ENCODE results near the gene TMEM165.

The TMEM165 gene

GRCh38 chr4:55367084-55367722, 28.6 kb upstream of the TMEM165 start:
- DNase-seq (ENCODE audit: low read depth), result no peak
- no peak overlapping the region for H3K4me3 ChIP-seq (ENCODE audit: low read depth, low read length)
- TF ChIP-seq, protein P1, sequence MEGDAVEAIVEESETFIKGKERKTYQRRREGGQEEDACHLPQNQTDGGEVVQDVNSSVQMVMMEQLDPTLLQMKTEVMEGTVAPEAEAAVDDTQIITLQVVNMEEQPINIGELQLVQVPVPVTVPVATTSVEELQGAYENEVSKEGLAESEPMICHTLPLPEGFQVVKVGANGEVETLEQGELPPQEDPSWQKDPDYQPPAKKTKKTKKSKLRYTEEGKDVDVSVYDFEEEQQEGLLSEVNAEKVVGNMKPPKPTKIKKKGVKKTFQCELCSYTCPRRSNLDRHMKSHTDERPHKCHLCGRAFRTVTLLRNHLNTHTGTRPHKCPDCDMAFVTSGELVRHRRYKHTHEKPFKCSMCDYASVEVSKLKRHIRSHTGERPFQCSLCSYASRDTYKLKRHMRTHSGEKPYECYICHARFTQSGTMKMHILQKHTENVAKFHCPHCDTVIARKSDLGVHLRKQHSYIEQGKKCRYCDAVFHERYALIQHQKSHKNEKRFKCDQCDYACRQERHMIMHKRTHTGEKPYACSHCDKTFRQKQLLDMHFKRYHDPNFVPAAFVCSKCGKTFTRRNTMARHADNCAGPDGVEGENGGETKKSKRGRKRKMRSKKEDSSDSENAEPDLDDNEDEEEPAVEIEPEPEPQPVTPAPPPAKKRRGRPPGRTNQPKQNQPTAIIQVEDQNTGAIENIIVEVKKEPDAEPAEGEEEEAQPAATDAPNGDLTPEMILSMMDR (IDR thresholded peaks at IDR 0.05; ENCODE audit: insufficient read depth, low read depth, low read length, missing control alignments), result no peak

DNA sequence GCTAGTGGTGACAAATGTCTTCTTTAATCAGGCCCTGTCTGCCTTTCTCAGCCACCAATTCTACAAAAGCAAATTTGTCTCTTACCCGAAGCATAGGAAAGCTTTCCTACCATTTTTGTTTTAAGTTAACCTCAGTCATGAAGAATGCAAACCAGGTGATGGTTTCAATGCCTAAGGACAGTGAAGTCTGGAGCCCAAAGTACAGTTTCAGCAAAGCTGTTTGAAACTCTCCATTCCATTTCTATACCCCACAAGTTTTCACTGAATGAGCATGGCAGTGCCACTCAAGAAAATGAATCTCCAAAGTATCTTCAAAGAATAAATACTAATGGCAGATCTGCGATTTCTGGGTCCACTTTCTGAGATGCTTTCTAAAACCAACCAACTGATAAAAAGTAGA, 25.8 kb upstream of the TMEM165 start:
- no peak overlapping the region for H3K4me3 ChIP-seq (ENCODE audit: low read depth, low read length)
- TF ChIP-seq, protein P1 (IDR thresholded peaks at IDR 0.05; ENCODE audit: insufficient read depth, low read depth, low read length, missing control alignments), result no peak
- DNase-seq (ENCODE audit: low read depth), result no peak

- no peak overlapping the region for H3K4me3 ChIP-seq (ENCODE audit: low read depth, low read length)
- TF ChIP-seq, protein P1 (IDR thresholded peaks at IDR 0.05; ENCODE audit: insufficient read depth, low read depth, low read length, missing control alignments), result no peak
- DNase-seq (ENCODE audit: low read depth), result no peak
Observed at GRCh38 chr4:55372259-55372658, 23.5 kb upstream of the TMEM165 start.

GRCh38 chr4:55373461-55373860, 22.3 kb upstream of the TMEM165 start:
- H3K4me3 ChIP-seq (ENCODE audit: low read depth, low read length), result no peak overlapping the region
- no peak for DNase-seq (ENCODE audit: low read depth)
- TF ChIP-seq, protein P1 (IDR thresholded peaks at IDR 0.05; ENCODE audit: insufficient read depth, low read depth, low read length, missing control alignments), result no peak

- H3K4me3 ChIP-seq (ENCODE audit: low read depth, low read length), result no peak overlapping the region
- no peak for DNase-seq (ENCODE audit: low read depth)
- TF ChIP-seq, protein P1 (IDR thresholded peaks at IDR 0.05; ENCODE audit: insufficient read depth, low read depth, low read length, missing control alignments), result no peak
Observed at GRCh38 chr4:55376698-55377097, 19.1 kb upstream of the TMEM165 start.

DNA sequence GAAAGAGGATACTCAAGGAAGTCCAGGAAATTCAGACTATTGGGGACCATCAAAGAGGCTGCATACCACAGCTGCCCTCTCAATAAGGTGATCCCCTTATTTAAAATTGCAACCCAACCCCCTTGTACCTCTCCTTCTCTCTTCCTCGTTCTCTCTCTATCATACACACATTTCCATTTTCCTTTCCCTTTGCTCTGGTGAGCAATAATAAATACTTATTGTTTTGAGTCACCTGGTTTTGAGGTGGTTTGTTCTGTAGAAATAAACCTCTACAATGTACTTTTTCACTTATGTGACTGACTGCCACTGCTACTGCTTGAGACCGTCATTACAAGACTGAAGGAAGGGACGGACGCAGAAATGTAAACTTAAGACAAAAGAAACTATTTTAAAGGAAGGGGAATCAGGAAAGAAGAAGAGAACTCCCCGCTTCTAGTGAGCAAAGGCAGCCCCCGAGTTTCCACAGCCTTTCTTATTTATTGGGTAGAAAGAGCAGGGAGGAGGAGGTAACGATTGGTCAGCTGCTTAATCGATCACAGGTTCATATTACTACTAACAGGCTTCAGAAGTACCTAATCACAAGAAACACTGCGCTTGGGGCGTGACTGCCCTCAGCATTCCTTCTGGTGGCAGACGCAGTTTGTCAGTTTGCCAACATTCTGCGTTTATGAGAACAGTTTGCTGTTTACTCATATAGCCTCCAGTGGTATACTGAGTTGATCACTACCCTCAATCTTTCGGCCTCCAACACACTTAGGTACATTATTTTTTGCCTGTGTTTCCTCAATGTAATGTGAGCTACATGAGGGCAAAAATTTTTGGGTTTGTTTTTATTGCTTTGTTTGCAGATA, 16.9 kb upstream of the TMEM165 start:
- H3K4me3 ChIP-seq (ENCODE audit: low read depth, low read length), result no peak overlapping the region
- no peak for DNase-seq (ENCODE audit: low read depth)
- TF ChIP-seq, protein P1 (IDR thresholded peaks at IDR 0.05; ENCODE audit: insufficient read depth, low read depth, low read length, missing control alignments), result no peak

All from GM12865 (cell line).